Stimulated activated CD8-positive, alpha-beta memory T cell treated with anti-CD3 and anti-CD28 coated beads, Interleukin-4, amount 100 ng/mL, for 48 hours (primary cell): Measurements from ENCODE around the gene FIGN.

Source experiments
- DNase-seq: peaks from one replicate; pipeline ENCODE4 v3.0.0-alpha.2; 2020

The FIGN gene

GRCh38 chr2:163607630-163608029, 128.2 kb downstream of the FIGN start:
- DNase-seq = no peak

GRCh38 chr2:163606878-163607277, 128.9 kb downstream of the FIGN start:
- DNase-seq = no peak

GRCh38 chr2:163605779-163606178, 130.0 kb downstream of the FIGN start:
- DNase-seq = no peak

- no peak for DNase-seq
These were observed 130.8 kb downstream of the FIGN start for GRCh38 chr2:163604941-163605555.

GRCh38 chr2:163602196-163602595, 133.6 kb downstream of the FIGN start:
- no peak for DNase-seq

GRCh38 chr2:163601377-163601776, 134.4 kb downstream of the FIGN start:
- no peak for DNase-seq

GRCh38 chr2:163600801-163601200, 135.0 kb downstream of the FIGN start:
- no peak for DNase-seq

GRCh38 chr2:163595028-163595427, 140.8 kb downstream of the FIGN start:
- no peak for DNase-seq

- no peak for DNase-seq
These were observed 141.3 kb downstream of the FIGN start for GRCh38 chr2:163594497-163594896.

- DNase-seq = no peak
These were observed 141.8 kb downstream of the FIGN start for GRCh38 chr2:163593982-163594381.

- no peak for DNase-seq
These were observed 142.7 kb downstream of the FIGN start for GRCh38 chr2:163592954-163593622.

- DNase-seq = no peak
These were observed 144.3 kb downstream of the FIGN start for GRCh38 chr2:163591461-163591860.

GRCh38 chr2:163580757-163581156, 155.1 kb downstream of the FIGN start:
- no peak for DNase-seq

GRCh38 chr2:163574309-163574708, 161.5 kb downstream of the FIGN start:
- DNase-seq = no peak

- no peak for DNase-seq
These were observed 162.2 kb downstream of the FIGN start for GRCh38 chr2:163573652-163574051.

GRCh38 chr2:163572850-163573249, 163.0 kb downstream of the FIGN start:
- no peak for DNase-seq

- no peak for DNase-seq
These were observed 164.2 kb downstream of the FIGN start for GRCh38 chr2:163571423-163572102.

GRCh38 chr2:163570391-163570790, 165.4 kb downstream of the FIGN start:
- no peak for DNase-seq

- DNase-seq = no peak
These were observed 170.6 kb downstream of the FIGN start for GRCh38 chr2:163565192-163565591.

- DNase-seq = no peak
These were observed 171.6 kb downstream of the FIGN start for GRCh38 chr2:163564236-163564635.

GRCh38 chr2:163563336-163563735, 172.5 kb downstream of the FIGN start:
- DNase-seq = no peak

- no peak for DNase-seq
These were observed 177.4 kb downstream of the FIGN start for GRCh38 chr2:163558251-163559021.

GRCh38 chr2:163556511-163556910, 179.3 kb downstream of the FIGN start:
- DNase-seq = no peak

GRCh38 chr2:163554864-163555263, 180.9 kb downstream of the FIGN start:
- DNase-seq = no peak
